Measurements from ENCODE around the gene FIGLA. TPM values are rescaled to one million over a fixed set of nuclear protein-coding genes. Genes with fewer than 3 reads are reported as not detected.
A peak's percentile ranks its signal among the peaks of the same experiment; 100 is the strongest.

FIGLA gene
- total RNA-seq, 1 donor from 2014 or later: not detected

DNA sequence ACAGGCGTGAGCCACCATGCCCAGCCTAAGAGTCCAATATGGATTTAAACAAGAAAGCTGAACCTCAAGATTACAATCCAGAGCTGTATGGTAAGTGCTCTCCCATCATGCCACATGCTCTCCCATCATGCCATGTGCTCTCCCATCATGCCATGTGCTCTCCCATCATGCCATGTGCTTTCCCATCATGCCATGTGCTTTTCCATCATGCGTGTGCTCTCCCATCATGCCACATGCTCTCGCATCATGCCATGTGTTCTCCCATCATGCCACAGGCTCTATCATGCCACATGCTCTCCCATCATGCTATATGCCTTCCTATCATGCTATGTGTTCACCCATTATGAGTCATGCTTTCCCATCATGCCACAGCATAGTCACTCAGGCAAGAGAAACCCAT lies 43.2 kb downstream of the FIGLA start:
- intact Hi-C loops (cut with DNase I): no loop called here
- H3K4me1 ChIP-seq: no peaks in the 10 kb centered on the region

DNA sequence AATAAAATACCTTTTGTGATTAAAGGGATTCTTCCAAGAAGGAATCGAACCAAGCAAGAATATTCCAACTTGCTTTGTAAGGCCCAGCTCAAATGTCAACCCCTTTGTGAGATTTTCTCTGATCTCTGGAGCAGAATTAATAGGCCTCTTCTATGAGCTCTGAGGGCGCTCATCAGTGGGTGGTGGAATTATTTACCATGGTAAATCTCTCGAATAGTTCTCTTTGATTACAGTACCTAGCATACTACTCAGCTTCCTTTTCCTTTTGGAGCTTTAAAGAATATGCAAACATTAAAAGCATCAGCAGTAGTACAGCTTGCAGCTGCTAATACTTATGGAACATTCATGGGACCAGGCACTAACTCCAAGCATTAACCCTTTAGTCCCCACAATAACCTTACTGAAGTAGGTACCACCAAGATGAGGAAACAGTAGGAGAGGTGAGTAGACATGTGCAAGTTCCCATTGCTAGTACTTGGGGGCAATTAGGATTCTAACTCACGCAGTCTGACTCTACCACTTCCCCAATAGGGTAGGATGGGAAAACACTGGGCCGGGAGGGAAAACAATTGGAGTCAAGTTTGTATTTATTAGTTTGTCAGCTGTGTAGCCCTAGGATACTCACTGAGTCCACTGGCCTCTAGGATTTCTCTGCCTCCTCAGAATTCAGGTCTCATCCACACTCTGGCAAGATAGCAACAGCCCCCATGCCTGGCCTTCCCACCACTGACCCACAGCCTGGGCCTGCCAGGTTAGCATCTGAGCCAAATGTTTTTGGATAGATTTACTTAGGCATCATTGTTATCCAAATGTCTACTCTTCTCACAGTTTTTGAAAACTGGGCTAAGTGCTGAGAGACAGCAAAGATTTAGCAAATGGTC lies 44.1 kb downstream of the FIGLA start:
- H3K27ac ChIP-seq: no peak overlapping the region
- intact Hi-C loops (cut with DNase I): no loop called here
- DNase-seq (ENCODE audit: extremely low spot score in 2 of 2): no peak
- no peak overlapping the region for H3K4me3 ChIP-seq
- no peaks in the 10 kb centered on the region for H3K36me3 ChIP-seq
- no peaks in the 10 kb centered on the region for H3K4me1 ChIP-seq
- no peaks in the 10 kb centered on the region for H3K9me3 ChIP-seq
- no peaks in the 10 kb centered on the region for H3K27me3 ChIP-seq
- TF ChIP-seq POLR2AphosphoS5 (IDR thresholded peaks at IDR 0.05; ENCODE audit: insufficient read depth in 1 of 2, low read depth in 1 of 2): no peak
- TF ChIP-seq POLR2A (IDR thresholded peaks at IDR 0.05): no peak
- no peak for TF ChIP-seq CTCF (IDR thresholded peaks at IDR 0.05)

More for the DNA sequence above, 43.2 kb downstream of the FIGLA start:
- TF ChIP-seq POLR2A (IDR thresholded peaks at IDR 0.05) (no peak), POLR2AphosphoS5 (IDR thresholded peaks at IDR 0.05; ENCODE audit: insufficient read depth in 1 of 2, low read depth in 1 of 2) (no peak), CTCF (IDR thresholded peaks at IDR 0.05) (no peak)
- no peaks in the 10 kb centered on the region for H3K27me3 ChIP-seq
- no peak for DNase-seq (ENCODE audit: extremely low spot score in 2 of 2)
- no peak overlapping the region for H3K4me3 ChIP-seq
- no peak overlapping the region for H3K27ac ChIP-seq
- H3K9me3 ChIP-seq: no peaks in the 10 kb centered on the region
- H3K36me3 ChIP-seq: no peaks in the 10 kb centered on the region

- Histone ChIP-seq H3K4me1 (no peaks in the 10 kb centered on the region), H3K27me3 (no peaks in the 10 kb centered on the region), H3K27ac (no peak overlapping the region), H3K4me3 (no peak overlapping the region), H3K9me3 (no peaks in the 10 kb centered on the region), H3K36me3 (no peaks in the 10 kb centered on the region)
- no peak for DNase-seq (ENCODE audit: extremely low spot score in 2 of 2)
- intact Hi-C loops (cut with DNase I): no loop called here
- TF ChIP-seq POLR2AphosphoS5 (IDR thresholded peaks at IDR 0.05; ENCODE audit: insufficient read depth in 1 of 2, low read depth in 1 of 2) (no peak), POLR2A (IDR thresholded peaks at IDR 0.05) (no peak), CTCF (IDR thresholded peaks at IDR 0.05) (no peak)
These were observed 45.1 kb downstream of the FIGLA start for GRCh38 chr2:70745276-70745825.

GRCh38 chr2:70744397-70744796 lies 46.0 kb downstream of the FIGLA start:
- intact Hi-C loops (cut with DNase I): no loop called here

More at GRCh38 chr2:70744397-70744796, 46.0 kb downstream of the FIGLA start:
- Histone ChIP-seq H3K4me3 (no peak overlapping the region), H3K27ac (no peak overlapping the region), H3K36me3 (no peaks in the 10 kb centered on the region), H3K4me1 (no peaks in the 10 kb centered on the region), H3K27me3 (no peaks in the 10 kb centered on the region), H3K9me3 (no peaks in the 10 kb centered on the region)
- TF ChIP-seq POLR2A (IDR thresholded peaks at IDR 0.05): no peak
- no peak for TF ChIP-seq POLR2AphosphoS5 (IDR thresholded peaks at IDR 0.05; ENCODE audit: insufficient read depth in 1 of 2, low read depth in 1 of 2)
- TF ChIP-seq CTCF (IDR thresholded peaks at IDR 0.05): no peak
- DNase-seq (ENCODE audit: extremely low spot score in 2 of 2): peak in 1 of 2 donors; percentile 27

Measured in vagina (tissue), 2 donors.